Metanephros (tissue), 2 donors: ENCODE data around the gene MAPKAPK2. TPM values are rescaled to one million over a fixed set of nuclear protein-coding genes. Genes with fewer than 3 reads are reported as not detected.

Experiments
- small RNA-seq: library from RNA; depleted of rRNA; stranded (forward); fragments of <200 nt; gene quantifications from one replicate; pipeline ENCODE3, GENCODE V24; 2014; ENCODE audit warnings: low replicate concordance
- total RNA-seq: library from RNA; depleted of rRNA; stranded (reverse); fragments of >200 nt; gene quantifications from one replicate; pipeline ENCODE4 v1.2.3, GENCODE V29; 2014

MAPKAPK2 gene
- total RNA-seq = 40.3 TPM

GRCh38 chr1:206684478-206685333 lies at the start of gene MAPKAPK2:
TSS of gene MAPKAPK2 (plus strand) at chr1:206684905. CDS start at chr1:206685230, 325 bp downstream.

DNA sequence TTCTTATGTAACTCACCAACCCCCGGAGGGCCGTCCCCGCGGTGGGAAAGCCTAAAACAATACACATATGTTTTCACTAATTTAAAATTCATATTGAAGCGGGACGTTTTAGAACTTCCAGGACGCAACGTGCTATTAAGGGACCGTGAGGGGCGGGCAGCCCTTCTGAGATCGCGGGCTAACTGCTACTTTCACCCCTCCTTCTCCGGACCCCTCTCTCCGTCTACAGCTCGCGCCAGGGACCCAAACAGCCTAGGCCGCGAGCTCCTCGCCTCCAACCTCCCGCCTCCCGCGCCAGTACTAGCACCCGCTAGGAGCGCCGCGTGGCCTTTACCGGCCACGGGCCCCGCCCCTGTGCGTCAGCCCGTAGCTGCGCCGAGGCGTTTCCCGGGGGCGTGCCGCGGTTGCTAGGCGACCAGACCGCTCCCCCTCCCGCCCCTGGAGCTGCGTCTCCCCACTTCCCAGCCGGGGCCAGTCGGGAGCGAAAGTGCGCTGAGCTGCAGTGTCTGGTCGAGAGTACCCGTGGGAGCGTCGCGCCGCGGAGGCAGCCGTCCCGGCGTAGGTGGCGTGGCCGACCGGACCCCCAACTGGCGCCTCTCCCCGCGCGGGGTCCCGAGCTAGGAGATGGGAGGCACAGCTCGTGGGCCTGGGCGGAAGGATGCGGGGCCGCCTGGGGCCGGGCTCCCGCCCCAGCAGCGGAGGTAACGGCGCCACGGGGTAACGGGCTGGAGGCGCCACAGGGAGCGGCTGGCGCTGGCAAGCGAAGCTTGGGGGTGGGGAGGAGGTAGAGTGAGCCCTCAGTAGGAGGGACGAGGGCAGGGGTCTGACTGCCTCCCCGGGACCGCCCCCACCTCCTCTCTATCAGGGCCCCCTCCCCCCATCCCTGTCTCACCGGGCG lies 49.4 kb upstream of the MAPKAPK2 start, which contains the start of gene DYRK3:
Gene DYRK3 (plus strand): TSS at position 457 of the 898 bp plus-strand sequence. CDS start 168 bp downstream, at position 625.

GRCh38 chr1:206770531-206771337 lies 86.0 kb downstream of the MAPKAPK2 start, which contains the start of gene IL19:
TSS of gene IL19 (plus strand) at chr1:206770773. CDS start at chr1:206836663, 65,890 bp downstream.

DNA sequence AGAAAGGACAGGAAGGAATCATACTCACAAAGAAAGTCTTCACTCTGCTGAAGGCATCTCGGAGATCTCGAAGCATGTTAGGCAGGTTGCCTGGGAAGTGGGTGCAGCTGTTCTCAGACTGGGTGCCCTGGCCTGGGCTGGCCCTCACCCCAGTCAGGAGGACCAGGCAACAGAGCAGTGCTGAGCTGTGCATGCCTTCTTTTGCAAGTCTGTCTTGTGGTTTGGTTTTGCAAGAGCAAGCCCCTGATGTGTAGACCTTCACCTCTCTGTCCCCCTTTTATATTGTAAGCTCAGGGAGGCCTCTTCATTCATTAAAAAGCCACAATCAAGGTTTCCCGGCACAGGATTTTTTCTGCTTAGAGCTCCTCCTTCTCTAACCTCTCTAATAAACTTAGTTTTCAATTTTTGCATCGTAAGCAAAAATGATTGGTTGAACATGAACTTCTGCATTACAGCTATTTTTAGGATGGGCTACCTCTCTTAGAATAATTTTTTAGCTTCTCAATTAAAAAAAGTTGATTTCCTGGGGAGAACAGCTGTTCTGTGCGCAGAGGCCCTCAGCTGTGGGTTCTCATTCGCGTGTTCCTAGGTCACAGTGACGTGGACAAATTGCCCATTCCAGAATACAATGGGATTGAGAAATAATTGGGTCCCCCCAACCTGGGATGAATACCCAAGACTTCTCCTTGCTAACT lies 87.7 kb downstream of the MAPKAPK2 start, which contains the start of gene IL10:
Gene IL10 (minus strand): TSS at position 252 of the 695 bp plus-strand sequence. CDS start 59 bp downstream, at position 193.

Small RNA genes within 50 kb of the gene (small RNA-seq; reads per million reads assigned to genes)
- gene RF00019 = not detected

Other genes starting within 250 kb of the MAPKAPK2 start
- 5.7 TPM for gene IKBKE, start 214.4 kb upstream of the MAPKAPK2 start, total RNA-seq
- gene RASSF5, start 177.4 kb upstream of the MAPKAPK2 start, total RNA-seq = 10.7 TPM
- 59.8 TPM for gene EIF2D, start 72.4 kb upstream of the MAPKAPK2 start, total RNA-seq
- 11.6 TPM for gene DYRK3, start 49.4 kb upstream of the MAPKAPK2 start, total RNA-seq
- gene IL19, start 85.9 kb downstream of the MAPKAPK2 start, total RNA-seq = 0.70 TPM
- 1.2 TPM for gene IL10, start 87.6 kb downstream of the MAPKAPK2 start, total RNA-seq
- gene IL20, start 180.7 kb downstream of the MAPKAPK2 start, total RNA-seq = not detected
- gene IL24, start 212.5 kb downstream of the MAPKAPK2 start, total RNA-seq = not detected
- 2.5 TPM for gene FCMR, start 237.0 kb downstream of the MAPKAPK2 start, total RNA-seq